HG02610 (cell line): ENCODE data around the gene STAC2.
A peak's percentile ranks its signal among the peaks of the same experiment; 100 is the strongest.

Experiments
- ATAC-seq: cut with Tn5 transposase; IDR thresholded peaks from one replicate; pipeline ENCODE4 v1.9.1; 2021; ENCODE audit warnings: mild to moderate bottlenecking, moderate library complexity; ENCODE audit not compliant: unreplicated experiment

The STAC2 gene

GRCh38 chr17:39165841-39166349, 59.9 kb downstream of the STAC2 start, which contains the start of gene ARL5C:
TSS of gene ARL5C (minus strand) at chr17:39166161. CDS start at chr17:39165760, 401 bp downstream.
- ATAC-seq, result no peak

GRCh38 chr17:39165178-39165840, 60.4 kb downstream of the STAC2 start:
- no peak for ATAC-seq

- peak; percentile 88 for ATAC-seq
These were observed 61.0 kb downstream of the STAC2 start for GRCh38 chr17:39164675-39165143.

- ATAC-seq, result no peak
These were observed 63.8 kb downstream of the STAC2 start for GRCh38 chr17:39161962-39162361.
